HEK293 (cell line): ENCODE results near the gene CACNA1C.
"Not testable (repeated sequence)": the region's sequence is repeated elsewhere in the genome, so short reads cannot be mapped to it uniquely, and the experiment has no call there.

Experiments used
- CTCF ChIP-seq: fragments of 450-650 bp; formaldehyde crosslinking; IDR thresholded peaks from 2 replicates; pipeline ENCODE4 v1.5.1; 2016; ENCODE audit warnings: missing biosample characterization, missing genetic modification characterization
- HOXA7 ChIP-seq: sonication (generic); formaldehyde crosslinking; IDR thresholded peaks from 2 replicates; pipeline ENCODE4 v1.8.1; 2022; ENCODE audit warnings: missing genetic modification reagents, borderline replicate concordance
- KLF16 ChIP-seq: fragments of 450-650 bp; formaldehyde crosslinking; IDR thresholded peaks from 2 replicates; pipeline ENCODE4 v1.5.1; 2017; ENCODE audit warnings: missing biosample characterization, missing genetic modification characterization
- YY1 ChIP-seq: fragments of 450-650 bp; formaldehyde crosslinking; IDR thresholded peaks from 2 replicates; pipeline ENCODE4 v1.5.1; 2018; ENCODE audit warnings: missing biosample characterization, missing genetic modification characterization
- ZNF23 ChIP-seq: fragments of 450-650 bp; formaldehyde crosslinking; IDR thresholded peaks from 2 replicates; pipeline ENCODE4 v1.5.1; 2016; ENCODE audit warnings: missing biosample characterization, missing genetic modification characterization, borderline replicate concordance
- ZNF747 ChIP-seq: fragments of 450-650 bp; formaldehyde crosslinking; IDR thresholded peaks from 2 replicates; pipeline ENCODE4 v1.5.1; 2016; ENCODE audit warnings: missing biosample characterization, missing genetic modification characterization
- ZNF792 ChIP-seq: fragments of 450-650 bp; formaldehyde crosslinking; IDR thresholded peaks from 2 replicates; pipeline ENCODE4 v1.5.1; 2016; ENCODE audit warnings: missing biosample characterization, missing genetic modification characterization
- TF ChIP-seq, protein P1 (sequence below): fragments of 450-650 bp; formaldehyde crosslinking; IDR thresholded peaks from 2 replicates; pipeline ENCODE4 v1.5.1; 2016; ENCODE audit warnings: missing biosample characterization, missing genetic modification characterization

GRCh38 chr12:2105387-2105786 lies 52.6 kb downstream of the CACNA1C start:
- not testable (repeated sequence) for TF ChIP-seq ZNF23 (tag by site-specific recombination); YY1; HOXA7 (CRISPR knock-in tag); CTCF; ZNF747 (tag by site-specific recombination); ZNF792 (tag by site-specific recombination); KLF16 (tag by site-specific recombination)
- TF ChIP-seq, protein P1, sequence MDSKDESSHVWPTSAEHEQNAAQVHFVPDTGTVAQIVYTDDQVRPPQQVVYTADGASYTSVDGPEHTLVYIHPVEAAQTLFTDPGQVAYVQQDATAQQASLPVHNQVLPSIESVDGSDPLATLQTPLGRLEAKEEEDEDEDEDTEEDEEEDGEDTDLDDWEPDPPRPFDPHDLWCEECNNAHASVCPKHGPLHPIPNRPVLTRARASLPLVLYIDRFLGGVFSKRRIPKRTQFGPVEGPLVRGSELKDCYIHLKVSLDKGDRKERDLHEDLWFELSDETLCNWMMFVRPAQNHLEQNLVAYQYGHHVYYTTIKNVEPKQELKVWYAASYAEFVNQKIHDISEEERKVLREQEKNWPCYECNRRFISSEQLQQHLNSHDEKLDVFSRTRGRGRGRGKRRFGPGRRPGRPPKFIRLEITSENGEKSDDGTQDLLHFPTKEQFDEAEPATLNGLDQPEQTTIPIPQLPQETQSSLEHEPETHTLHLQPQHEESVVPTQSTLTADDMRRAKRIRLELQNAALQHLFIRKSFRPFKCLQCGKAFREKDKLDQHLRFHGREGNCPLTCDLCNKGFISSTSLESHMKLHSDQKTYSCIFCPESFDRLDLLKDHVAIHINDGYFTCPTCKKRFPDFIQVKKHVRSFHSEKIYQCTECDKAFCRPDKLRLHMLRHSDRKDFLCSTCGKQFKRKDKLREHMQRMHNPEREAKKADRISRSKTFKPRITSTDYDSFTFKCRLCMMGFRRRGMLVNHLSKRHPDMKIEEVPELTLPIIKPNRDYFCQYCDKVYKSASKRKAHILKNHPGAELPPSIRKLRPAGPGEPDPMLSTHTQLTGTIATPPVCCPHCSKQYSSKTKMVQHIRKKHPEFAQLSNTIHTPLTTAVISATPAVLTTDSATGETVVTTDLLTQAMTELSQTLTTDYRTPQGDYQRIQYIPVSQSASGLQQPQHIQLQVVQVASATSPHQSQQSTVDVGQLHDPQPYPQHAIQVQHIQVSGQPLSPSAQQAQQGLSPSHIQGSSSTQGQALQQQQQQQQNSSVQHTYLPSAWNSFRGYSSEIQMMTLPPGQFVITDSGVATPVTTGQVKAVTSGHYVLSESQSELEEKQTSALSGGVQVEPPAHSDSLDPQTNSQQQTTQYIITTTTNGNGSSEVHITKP (tag by site-specific recombination): not testable (repeated sequence)
